Type B pancreatic cell (in vitro differentiated cells): Measurements from ENCODE around the gene MRGPRX2. TPM values are rescaled to one million over a fixed set of nuclear protein-coding genes. Genes with fewer than 3 reads are reported as not detected.

Experiments used
- DNase-seq: peaks from one replicate; pipeline ENCODE4 v3.0.0; 2021; ENCODE audit warnings: mixed read lengths; ENCODE audit not compliant: unreplicated experiment; ENCODE audit errors: extremely low spot score
- H3K27ac Mint-ChIP-seq: 2 replicates; pipeline ENCODE4 v1.8.0; 2021; ENCODE audit warnings: mild to moderate bottlenecking, mixed read lengths
- H3K27me3 Mint-ChIP-seq: 2 replicates; pipeline ENCODE4 v1.8.0; 2021; ENCODE audit warnings: mixed read lengths
- H3K36me3 Mint-ChIP-seq: 2 replicates; pipeline ENCODE4 v1.8.0; 2021; ENCODE audit warnings: mixed read lengths
- H3K4me1 Mint-ChIP-seq: one replicate; pipeline ENCODE4 v1.8.0; 2021; ENCODE audit warnings: mixed read lengths; ENCODE audit not compliant: unreplicated experiment
- H3K4me3 Mint-ChIP-seq: 2 replicates; pipeline ENCODE4 v1.8.0; 2021; ENCODE audit warnings: mild to moderate bottlenecking, mixed read lengths
- H3K9me3 Mint-ChIP-seq: 2 replicates; pipeline ENCODE4 v1.8.0; 2021; ENCODE audit warnings: mixed read lengths
- total RNA-seq: library from RNA; stranded (reverse); gene quantifications from 2 replicates; pipeline ENCODE4 v1.2.1, GENCODE V29; 2021; ENCODE audit warnings: low replicate concordance
- TF ChIP-seq, protein P1 (sequence below): fragments of 200-600 bp; sonication (generic); conservative IDR thresholded peaks from 2 replicates; pipeline ENCODE4 v1.5.0; 2021; ENCODE audit warnings: antibody characterized with exemption, mild to moderate bottlenecking

The MRGPRX2 gene
- total RNA-seq, 1 donor from 2014 or later: not detected

DNA sequence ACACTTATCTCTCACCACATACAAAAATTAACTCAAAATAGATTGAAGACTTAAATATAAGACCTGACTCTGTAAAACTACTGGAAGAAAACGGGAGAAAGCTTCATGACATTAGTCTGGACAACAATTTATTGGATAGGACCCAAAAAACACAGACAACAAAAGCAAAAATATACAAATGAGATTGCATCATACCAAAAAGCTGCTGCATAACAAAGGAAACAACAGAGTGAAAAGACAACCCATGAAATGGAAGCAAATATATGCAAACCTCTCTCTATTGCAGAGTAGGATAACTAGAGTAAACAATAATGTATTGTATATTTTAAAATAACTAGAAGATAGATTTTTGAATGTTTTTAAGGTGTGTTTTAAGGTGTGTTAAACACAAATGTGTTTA lies 11.2 kb downstream of the MRGPRX2 start:
- TF ChIP-seq, protein P1, sequence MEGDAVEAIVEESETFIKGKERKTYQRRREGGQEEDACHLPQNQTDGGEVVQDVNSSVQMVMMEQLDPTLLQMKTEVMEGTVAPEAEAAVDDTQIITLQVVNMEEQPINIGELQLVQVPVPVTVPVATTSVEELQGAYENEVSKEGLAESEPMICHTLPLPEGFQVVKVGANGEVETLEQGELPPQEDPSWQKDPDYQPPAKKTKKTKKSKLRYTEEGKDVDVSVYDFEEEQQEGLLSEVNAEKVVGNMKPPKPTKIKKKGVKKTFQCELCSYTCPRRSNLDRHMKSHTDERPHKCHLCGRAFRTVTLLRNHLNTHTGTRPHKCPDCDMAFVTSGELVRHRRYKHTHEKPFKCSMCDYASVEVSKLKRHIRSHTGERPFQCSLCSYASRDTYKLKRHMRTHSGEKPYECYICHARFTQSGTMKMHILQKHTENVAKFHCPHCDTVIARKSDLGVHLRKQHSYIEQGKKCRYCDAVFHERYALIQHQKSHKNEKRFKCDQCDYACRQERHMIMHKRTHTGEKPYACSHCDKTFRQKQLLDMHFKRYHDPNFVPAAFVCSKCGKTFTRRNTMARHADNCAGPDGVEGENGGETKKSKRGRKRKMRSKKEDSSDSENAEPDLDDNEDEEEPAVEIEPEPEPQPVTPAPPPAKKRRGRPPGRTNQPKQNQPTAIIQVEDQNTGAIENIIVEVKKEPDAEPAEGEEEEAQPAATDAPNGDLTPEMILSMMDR: no peak
- Mint-ChIP-seq H3K9me3 (no peaks in the 10 kb centered on the region), H3K4me1 (no peaks in the 10 kb centered on the region), H3K27me3 (peaks cover 6% of the 10 kb centered on the region), H3K27ac (no peak overlapping the region), H3K36me3 (no peaks in the 10 kb centered on the region), H3K4me3 (no peak overlapping the region)
- no peak for DNase-seq

DNA sequence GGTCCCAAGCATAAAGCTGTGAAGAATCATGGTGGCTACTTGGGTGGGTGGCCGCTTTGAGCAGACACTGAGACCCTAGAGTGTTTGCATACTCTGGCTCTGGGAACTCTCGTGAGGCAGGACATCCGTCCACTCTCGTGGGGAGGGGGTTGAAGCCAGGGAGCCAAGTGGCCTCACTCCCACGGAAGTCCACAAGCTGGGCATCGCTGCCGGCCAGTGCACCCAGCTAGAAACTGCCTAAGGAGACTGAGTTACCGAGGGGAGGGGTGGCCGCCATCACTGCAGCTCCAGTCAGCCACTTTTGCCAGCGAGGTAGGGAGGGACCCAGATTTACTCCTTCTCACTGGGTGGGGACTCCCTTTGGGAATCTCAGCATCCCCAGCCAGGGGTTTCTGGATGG lies 20.5 kb downstream of the MRGPRX2 start:
- TF ChIP-seq, protein P1: no peak
- peaks cover 13% of the 10 kb centered on the region for H3K9me3 Mint-ChIP-seq
- DNase-seq: no peak
- no peaks in the 10 kb centered on the region for H3K36me3 Mint-ChIP-seq
- H3K27ac Mint-ChIP-seq: no peak overlapping the region
- H3K27me3 Mint-ChIP-seq: peaks cover 16% of the 10 kb centered on the region
- H3K4me3 Mint-ChIP-seq: no peak overlapping the region
- H3K4me1 Mint-ChIP-seq: no peaks in the 10 kb centered on the region

DNA sequence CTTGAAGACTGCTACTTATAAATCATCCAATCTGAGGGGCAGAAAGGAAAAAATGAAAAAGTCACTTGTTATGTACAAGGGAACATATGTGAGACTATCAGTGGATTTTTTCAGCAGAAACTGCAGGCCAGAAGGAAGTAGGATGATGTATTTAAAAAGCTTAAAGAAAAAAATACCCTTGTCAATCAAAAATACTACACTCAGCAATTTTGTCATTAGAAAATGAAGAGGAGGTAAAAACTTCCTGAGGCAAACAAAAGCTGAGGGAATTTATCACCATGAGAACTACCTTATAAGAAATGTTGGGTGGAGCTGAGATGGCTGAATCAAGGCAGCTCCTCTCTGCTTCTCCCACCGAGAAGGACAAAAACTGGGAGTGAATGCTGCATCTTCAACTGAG lies 21.1 kb downstream of the MRGPRX2 start:
- TF ChIP-seq, protein P1: no peak
- H3K4me3 Mint-ChIP-seq: no peak overlapping the region

DNA sequence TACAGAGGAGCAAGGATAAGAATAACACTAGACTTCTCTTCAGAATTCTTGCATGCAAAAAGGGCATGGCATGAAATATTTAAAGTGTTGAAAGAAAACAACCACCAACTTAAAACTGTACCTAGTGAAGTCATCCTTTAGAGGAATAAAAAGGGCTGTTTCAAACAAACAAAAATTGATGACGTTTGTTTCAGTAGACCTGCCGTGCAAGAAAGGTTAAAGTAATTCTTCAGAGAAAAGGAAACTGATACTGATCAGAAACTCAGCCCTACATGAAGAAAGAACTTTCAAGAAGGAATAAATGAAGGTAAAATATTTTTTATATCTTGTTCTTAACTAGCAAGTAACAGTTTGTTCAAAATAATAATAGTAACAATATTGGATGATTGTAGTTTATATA lies 27.5 kb downstream of the MRGPRX2 start:
- no peak overlapping the region for H3K27ac Mint-ChIP-seq
- H3K9me3 Mint-ChIP-seq: no peaks in the 10 kb centered on the region
- no peaks in the 10 kb centered on the region for H3K4me1 Mint-ChIP-seq
- TF ChIP-seq, protein P1: no peak
- no peak overlapping the region for H3K4me3 Mint-ChIP-seq
- peaks cover 11% of the 10 kb centered on the region for H3K27me3 Mint-ChIP-seq
- no peaks in the 10 kb centered on the region for H3K36me3 Mint-ChIP-seq
- no peak for DNase-seq

More for the DNA sequence above, 21.1 kb downstream of the MRGPRX2 start:
- Mint-ChIP-seq H3K27ac (no peak overlapping the region), H3K27me3 (peaks cover 16% of the 10 kb centered on the region), H3K4me1 (no peaks in the 10 kb centered on the region), H3K36me3 (no peaks in the 10 kb centered on the region), H3K9me3 (peaks cover 13% of the 10 kb centered on the region)
- no peak for DNase-seq

DNA sequence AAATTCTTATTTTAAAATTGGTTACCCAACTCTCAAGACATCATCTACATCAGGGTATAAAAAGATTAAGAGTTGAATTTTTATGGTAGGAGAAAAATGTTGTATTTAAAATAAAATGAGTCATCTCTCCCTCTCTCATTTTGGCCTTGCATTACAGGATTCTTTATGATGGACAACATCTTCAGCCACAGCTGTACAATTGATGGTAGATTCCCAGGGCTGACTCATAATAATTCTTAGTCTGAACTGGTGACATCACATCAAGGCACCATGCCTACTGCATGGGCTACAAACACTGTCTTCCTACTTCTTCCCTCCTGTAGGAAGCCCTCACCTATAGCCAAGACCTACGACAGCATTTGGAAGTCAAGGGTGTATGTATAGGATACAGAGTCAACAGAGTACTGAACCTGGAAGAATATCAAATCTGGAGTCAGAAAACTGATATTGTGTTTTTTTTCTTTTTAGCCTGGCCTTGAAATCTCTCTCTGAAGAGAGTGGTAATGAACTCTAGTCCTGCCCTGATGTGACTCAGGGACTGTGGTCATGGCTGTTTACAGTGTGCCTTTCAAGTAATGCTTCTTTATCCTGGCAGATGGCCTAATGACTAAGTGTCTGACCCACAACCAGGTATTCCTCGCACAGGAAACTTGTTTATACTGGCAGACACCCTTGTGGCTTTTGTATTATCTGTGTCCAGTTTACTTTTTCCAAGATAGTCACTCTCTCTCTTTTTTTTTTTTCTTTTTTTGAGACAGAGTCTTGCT lies 32.5 kb downstream of the MRGPRX2 start:
- TF ChIP-seq, protein P1: no peak
- H3K4me1 Mint-ChIP-seq: peaks cover 7% of the 10 kb centered on the region
- no peak overlapping the region for H3K4me3 Mint-ChIP-seq
- no peak overlapping the region for H3K27ac Mint-ChIP-seq
- DNase-seq: no peak
- H3K27me3 Mint-ChIP-seq: peaks cover 42% of the 10 kb centered on the region
- H3K36me3 Mint-ChIP-seq: no peaks in the 10 kb centered on the region
- no peaks in the 10 kb centered on the region for H3K9me3 Mint-ChIP-seq
